ENCODE results near the gene SAMM50.

Gene SAMM50

GRCh38 chr22:44002997-44003396 lies 47.8 kb downstream of the SAMM50 start:
- Histone ChIP-seq H3K4me3 (ENCODE audit: low read depth in 1 of 2, low read length in 1 of 2) (no peak overlapping the region), H3K27ac (no peak overlapping the region), H3K27me3 (no peaks in the 10 kb centered on the region), H3K4me1 (ENCODE audit: control insufficient read depth in 1 of 2, insufficient read depth in 1 of 2, low read depth in 1 of 2, low read length in 1 of 2) (peaks cover 4 to 5% of the 10 kb centered on the region in 2 experiments), H3K9me3 (no peaks in the 10 kb centered on the region), H3K36me3 (peaks cover 10% of the 10 kb centered on the region)
- no peak for TF ChIP-seq CTCF (IDR thresholded peaks at IDR 0.05)

GRCh38 chr22:44003405-44004103 lies 48.3 kb downstream of the SAMM50 start:
- H3K4me3 ChIP-seq (ENCODE audit: low read depth in 1 of 2, low read length in 1 of 2), result no peak overlapping the region
- H3K36me3 ChIP-seq, result peaks cover 5% of the 10 kb centered on the region
- no peaks in the 10 kb centered on the region for H3K9me3 ChIP-seq
- peaks cover 4 to 5% of the 10 kb centered on the region in 2 experiments for H3K4me1 ChIP-seq (ENCODE audit: control insufficient read depth in 1 of 2, insufficient read depth in 1 of 2, low read depth in 1 of 2, low read length in 1 of 2)
- no peak overlapping the region for H3K27ac ChIP-seq
- TF ChIP-seq CTCF (IDR thresholded peaks at IDR 0.05), result no peak
- no peaks in the 10 kb centered on the region for H3K27me3 ChIP-seq

GRCh38 chr22:44004104-44004460 lies 48.8 kb downstream of the SAMM50 start:
- H3K27ac ChIP-seq, result no peak overlapping the region
- H3K36me3 ChIP-seq, result no peaks in the 10 kb centered on the region
- H3K4me1 ChIP-seq (ENCODE audit: control insufficient read depth in 1 of 2, insufficient read depth in 1 of 2, low read depth in 1 of 2, low read length in 1 of 2), result peaks cover 4 to 5% of the 10 kb centered on the region in 2 experiments
- H3K27me3 ChIP-seq, result no peaks in the 10 kb centered on the region
- H3K4me3 ChIP-seq (ENCODE audit: low read depth in 1 of 2, low read length in 1 of 2), result no peak overlapping the region
- no peak for TF ChIP-seq CTCF (IDR thresholded peaks at IDR 0.05)
- no peaks in the 10 kb centered on the region for H3K9me3 ChIP-seq

GRCh38 chr22:44005524-44005923 lies 50.3 kb downstream of the SAMM50 start:
- no peaks in the 10 kb centered on the region for H3K36me3 ChIP-seq
- H3K4me3 ChIP-seq (ENCODE audit: low read depth in 1 of 2, low read length in 1 of 2), result peak overlapping the region in 1 of 2 experiments; percentile 15
- H3K27ac ChIP-seq, result peak overlapping the region; percentile 14
- H3K9me3 ChIP-seq, result no peaks in the 10 kb centered on the region
- no peak for TF ChIP-seq CTCF (IDR thresholded peaks at IDR 0.05)
- peaks cover 4 to 5% of the 10 kb centered on the region in 2 experiments for H3K4me1 ChIP-seq (ENCODE audit: control insufficient read depth in 1 of 2, insufficient read depth in 1 of 2, low read depth in 1 of 2, low read length in 1 of 2)
- no peaks in the 10 kb centered on the region for H3K27me3 ChIP-seq

- Histone ChIP-seq H3K27ac (no peak overlapping the region), H3K4me3 (ENCODE audit: low read depth in 1 of 2, low read length in 1 of 2) (no peak overlapping the region), H3K9me3 (no peaks in the 10 kb centered on the region), H3K4me1 (ENCODE audit: control insufficient read depth in 1 of 2, insufficient read depth in 1 of 2, low read depth in 1 of 2, low read length in 1 of 2) (no peaks in the 10 kb centered on the region), H3K36me3 (no peaks in the 10 kb centered on the region), H3K27me3 (no peaks in the 10 kb centered on the region)
- TF ChIP-seq CTCF (IDR thresholded peaks at IDR 0.05), result no peak
Measured at GRCh38 chr22:44012162-44012561, 56.9 kb downstream of the SAMM50 start.

All from neutrophil (primary cell).